ENCODE measurements around the gene PLCG2. TPM values are rescaled to one million over a fixed set of nuclear protein-coding genes. Genes with fewer than 3 reads are reported as not detected.

PLCG2 gene
- total RNA-seq, 1 experiment from 2014 or later: 14.4 TPM

- no peaks in the 10 kb centered on the region for H3K36me3 Mint-ChIP-seq (ENCODE audit: insufficient read depth, unreplicated experiment)
- H3K9me3 Mint-ChIP-seq (ENCODE audit: unreplicated experiment): peaks cover 14% of the 10 kb centered on the region
- Histone ChIP-seq H3K9me3 (0 out of 2 replicates have a peak, but pooled peaks cover 3% of the 10 kb centered on the region), H3K4me3 (ENCODE audit: low read depth, low read length) (no peak overlapping the region), H3K27me3 (replicated peaks; ENCODE audit: control insufficient read depth, insufficient read depth, low read length) (no peaks in the 10 kb centered on the region), H3K4me1 (no peaks in the 10 kb centered on the region), H3K36me3 (ENCODE audit: control insufficient read depth, insufficient read depth, low read length) (no peaks in the 10 kb centered on the region)
- no peak overlapping the region for H3K27ac Mint-ChIP-seq (ENCODE audit: unreplicated experiment)
- no peak overlapping the region for H3K4me3 Mint-ChIP-seq (ENCODE audit: unreplicated experiment)
- intact Hi-C loops (cut with micrococcal nuclease; ENCODE audit: unreplicated experiment): no loop called here
- no peak for DNase-seq
- no peaks in the 10 kb centered on the region for H3K27me3 Mint-ChIP-seq (ENCODE audit: insufficient read depth, unreplicated experiment)
- POLR2A ChIA-PET: no interaction called here
- no TSS peak for BruUV-seq (replicated peaks)
- no peaks in the 10 kb centered on the region for H3K4me1 Mint-ChIP-seq (ENCODE audit: low read depth, unreplicated experiment)
- CTCF ChIA-PET: no interaction called here
- no peak for TF ChIP-seq CTCF (IDR thresholded peaks at IDR 0.05; ENCODE audit: insufficient read depth in 1 of 2, low read depth in 1 of 2, low read length in 1 of 2, severe bottlenecking in 1 of 2, unreplicated experiment in 1 of 2)
These were observed 166.6 kb downstream of the PLCG2 start for GRCh38 chr16:81945665-81946064.

DNA sequence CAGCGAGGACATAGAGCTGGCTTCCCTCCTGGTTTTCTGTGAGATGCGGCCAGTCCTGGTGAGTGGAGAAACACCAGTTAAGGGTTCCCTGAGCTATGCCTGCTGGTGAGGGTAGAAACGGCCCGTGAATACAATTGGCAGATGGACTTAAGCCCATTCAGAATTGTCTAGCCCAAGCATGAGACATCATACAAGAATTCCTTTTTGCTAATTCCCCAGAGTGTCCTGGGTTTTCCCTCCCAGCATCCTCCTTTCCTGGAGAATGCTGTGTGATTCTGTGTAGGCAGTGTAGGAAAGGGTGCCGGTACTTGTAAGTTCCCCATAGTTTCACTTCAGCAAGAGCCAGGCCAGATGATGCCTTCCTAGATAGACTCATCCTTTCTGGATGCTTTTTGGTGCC is 167.1 kb downstream of the PLCG2 start:
- H3K27ac Mint-ChIP-seq (ENCODE audit: unreplicated experiment): no peak overlapping the region
- no peak overlapping the region for H3K4me3 Mint-ChIP-seq (ENCODE audit: unreplicated experiment)
- peaks cover 7% of the 10 kb centered on the region; the same call in 1 of the 2 replicates for H3K9me3 ChIP-seq
- H3K27me3 Mint-ChIP-seq (ENCODE audit: insufficient read depth, unreplicated experiment): no peaks in the 10 kb centered on the region
- ChIA-PET CTCF (no interaction called here), POLR2A (no interaction called here)
- no peaks in the 10 kb centered on the region for H3K36me3 Mint-ChIP-seq (ENCODE audit: insufficient read depth, unreplicated experiment)
- H3K9me3 Mint-ChIP-seq (ENCODE audit: unreplicated experiment): peaks cover 19% of the 10 kb centered on the region
- no peak overlapping the region for H3K4me3 ChIP-seq (ENCODE audit: low read depth, low read length)
- H3K36me3 ChIP-seq (ENCODE audit: control insufficient read depth, insufficient read depth, low read length): no peaks in the 10 kb centered on the region
- H3K27me3 ChIP-seq (replicated peaks; ENCODE audit: control insufficient read depth, insufficient read depth, low read length): no peaks in the 10 kb centered on the region
- intact Hi-C loops (cut with micrococcal nuclease; ENCODE audit: unreplicated experiment): no loop called here
- DNase-seq: no peak
- no peak for TF ChIP-seq CTCF (IDR thresholded peaks at IDR 0.05; ENCODE audit: insufficient read depth in 1 of 2, low read depth in 1 of 2, low read length in 1 of 2, severe bottlenecking in 1 of 2, unreplicated experiment in 1 of 2)
- no peaks in the 10 kb centered on the region for H3K4me1 Mint-ChIP-seq (ENCODE audit: low read depth, unreplicated experiment)
- no peaks in the 10 kb centered on the region for H3K4me1 ChIP-seq
- BruUV-seq (replicated peaks): no TSS peak

- no peaks in the 10 kb centered on the region for H3K27me3 Mint-ChIP-seq (ENCODE audit: insufficient read depth, unreplicated experiment)
- H3K4me1 ChIP-seq: no peaks in the 10 kb centered on the region
- H3K9me3 Mint-ChIP-seq (ENCODE audit: unreplicated experiment): peaks cover 23% of the 10 kb centered on the region
- H3K4me1 Mint-ChIP-seq (ENCODE audit: low read depth, unreplicated experiment): no peaks in the 10 kb centered on the region
- H3K36me3 Mint-ChIP-seq (ENCODE audit: insufficient read depth, unreplicated experiment): no peaks in the 10 kb centered on the region
- TF ChIP-seq CTCF (IDR thresholded peaks at IDR 0.05; ENCODE audit: insufficient read depth in 1 of 2, low read depth in 1 of 2, low read length in 1 of 2, severe bottlenecking in 1 of 2, unreplicated experiment in 1 of 2): no peak
- no peaks in the 10 kb centered on the region for H3K36me3 ChIP-seq (ENCODE audit: control insufficient read depth, insufficient read depth, low read length)
- CTCF ChIA-PET: no interaction called here
- intact Hi-C loops (cut with micrococcal nuclease; ENCODE audit: unreplicated experiment): no loop called here
- BruUV-seq (replicated peaks): no TSS peak
- no peak overlapping the region for H3K4me3 ChIP-seq (ENCODE audit: low read depth, low read length)
- H3K27ac Mint-ChIP-seq (ENCODE audit: unreplicated experiment): no peak overlapping the region
- no peaks in the 10 kb centered on the region for H3K27me3 ChIP-seq (replicated peaks; ENCODE audit: control insufficient read depth, insufficient read depth, low read length)
- H3K9me3 ChIP-seq: peaks cover 16% of the 10 kb centered on the region; the same call in 1 of the 2 replicates
- POLR2A ChIA-PET: no interaction called here
- no peak for DNase-seq
- H3K4me3 Mint-ChIP-seq (ENCODE audit: unreplicated experiment): no peak overlapping the region
These were observed 172.5 kb downstream of the PLCG2 start for GRCh38 chr16:81951564-81951963.

Data from Caco-2 (cell line).